ENCODE data around the gene XPO4.

Gene XPO4

DNA sequence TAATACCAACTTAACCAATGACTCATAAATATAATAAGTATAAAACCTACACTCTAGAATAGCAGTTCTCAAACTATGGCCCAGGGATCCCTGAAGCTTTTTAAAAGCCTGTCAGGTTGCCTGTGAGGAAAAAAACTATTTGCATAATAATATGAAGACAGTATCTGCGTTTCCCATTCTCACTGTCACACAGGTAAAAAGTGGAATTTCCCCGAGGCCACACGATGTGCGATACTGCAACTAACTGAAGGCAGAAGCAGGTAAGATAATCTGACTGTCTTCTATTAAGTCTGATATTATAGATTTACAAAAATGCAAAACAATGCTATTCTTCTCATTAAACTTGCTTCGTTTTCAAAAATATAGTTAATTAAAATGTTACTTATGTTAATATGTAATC is 76.2 kb downstream of the XPO4 start:
- no peak for DNase-seq

DNA sequence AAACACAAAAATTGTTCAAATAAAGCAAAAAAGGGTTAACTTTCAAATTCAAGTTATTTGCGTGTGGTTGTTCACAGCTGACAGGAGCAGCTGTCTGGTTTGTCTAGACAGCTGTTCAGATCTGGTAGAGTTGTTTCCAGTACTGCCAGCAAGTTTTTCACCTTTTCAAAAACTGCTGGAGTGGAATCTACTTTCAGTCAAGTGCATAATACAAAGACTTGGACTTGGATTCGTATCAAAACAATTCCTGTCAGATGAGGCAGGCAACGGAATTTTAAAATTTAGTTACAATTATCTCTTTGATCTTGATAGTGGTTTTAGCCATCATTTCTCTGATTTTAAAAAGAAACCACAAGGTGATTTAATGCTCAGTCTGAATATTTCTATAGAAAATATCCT is 77.1 kb downstream of the XPO4 start:
- no peak for DNase-seq

DNA sequence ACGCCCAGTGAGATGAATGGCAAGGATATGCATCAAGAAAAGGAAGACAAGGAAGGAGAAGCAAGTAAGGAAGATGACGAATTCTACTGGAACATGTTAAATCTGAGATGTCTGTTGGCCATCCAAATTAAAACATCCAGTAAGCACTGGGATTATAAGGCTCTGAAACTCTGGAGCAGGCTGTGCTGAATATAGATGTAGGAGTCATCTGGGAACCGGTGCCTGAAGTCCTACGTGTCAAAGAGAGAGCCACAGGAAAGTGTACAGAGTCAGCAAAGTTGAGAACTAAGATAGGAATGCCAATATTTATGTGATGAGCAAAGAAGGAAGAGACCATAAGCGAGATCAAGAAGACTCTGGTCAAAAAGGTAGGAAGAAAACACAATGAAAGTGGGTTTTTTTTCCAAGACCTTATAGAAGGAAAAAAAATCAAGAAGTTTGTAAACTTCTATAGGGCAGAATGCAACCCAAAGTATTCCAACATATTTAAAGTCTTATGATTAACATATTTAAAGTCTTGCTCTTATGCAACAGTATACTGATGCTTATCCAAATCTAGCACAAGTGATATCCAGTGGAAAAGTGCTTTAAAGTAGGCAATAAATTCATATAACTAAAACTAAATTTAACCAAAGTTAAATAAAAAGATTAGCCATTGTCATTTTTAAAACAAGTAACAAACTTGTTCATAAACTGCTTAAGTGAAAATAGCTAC is 77.6 kb downstream of the XPO4 start:
- no peak for DNase-seq

DNA sequence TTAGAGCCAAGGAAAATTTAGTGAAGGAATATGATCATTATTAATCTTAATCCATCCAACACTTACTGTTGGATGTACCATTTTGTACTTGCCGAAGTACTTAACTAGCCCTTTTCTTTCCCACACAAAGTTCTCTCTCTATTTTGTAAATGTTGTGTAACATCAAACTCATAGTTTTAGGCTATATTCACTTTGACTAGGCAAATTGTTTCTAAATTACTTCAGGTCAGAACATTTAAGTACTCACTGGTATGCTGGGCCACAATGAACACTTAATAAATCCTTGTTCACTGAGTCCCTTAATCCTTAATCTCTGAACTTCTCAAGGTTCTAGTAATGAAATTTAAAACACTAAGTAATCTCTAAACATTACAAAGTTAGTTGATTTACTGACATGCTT is 79.5 kb downstream of the XPO4 start:
- DNase-seq = no peak

DNA sequence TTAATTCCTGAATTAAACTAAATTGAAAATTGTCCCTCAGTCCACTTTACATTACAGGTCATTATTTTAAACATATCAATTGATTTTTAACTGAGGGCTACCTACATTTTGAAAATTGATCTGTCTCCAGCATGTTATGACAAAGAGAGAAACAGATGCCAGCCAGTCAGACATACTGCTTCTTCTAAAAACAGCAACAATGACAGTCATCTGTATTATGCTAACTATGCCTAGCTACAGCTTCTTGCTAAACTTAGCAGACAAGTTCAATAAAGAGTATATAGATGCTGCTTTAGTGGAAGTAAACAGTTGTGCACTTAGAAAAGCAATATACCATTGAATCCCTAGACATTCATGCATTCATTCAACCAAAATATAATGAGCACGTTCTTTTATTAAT is 80.1 kb downstream of the XPO4 start:
- DNase-seq = no peak

DNA sequence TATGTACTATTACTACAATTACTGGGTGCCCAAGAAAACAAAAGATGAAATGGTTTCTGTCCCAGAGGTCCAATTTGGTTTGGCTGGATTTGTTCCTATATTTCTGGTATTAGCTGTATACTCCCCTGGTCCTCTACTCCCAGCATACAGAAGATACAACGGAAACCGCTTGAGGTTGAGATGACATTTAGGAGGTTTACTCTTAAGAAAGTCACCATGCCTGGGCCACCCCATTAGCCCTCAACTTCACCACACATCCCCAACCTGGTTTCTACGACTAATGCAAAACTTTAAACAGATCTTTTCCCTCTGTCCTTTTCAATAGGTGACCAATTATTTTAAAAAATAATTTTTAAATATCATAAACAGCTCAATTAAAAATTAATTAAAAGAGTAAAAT is 82.8 kb downstream of the XPO4 start:
- no peak for DNase-seq

DNA sequence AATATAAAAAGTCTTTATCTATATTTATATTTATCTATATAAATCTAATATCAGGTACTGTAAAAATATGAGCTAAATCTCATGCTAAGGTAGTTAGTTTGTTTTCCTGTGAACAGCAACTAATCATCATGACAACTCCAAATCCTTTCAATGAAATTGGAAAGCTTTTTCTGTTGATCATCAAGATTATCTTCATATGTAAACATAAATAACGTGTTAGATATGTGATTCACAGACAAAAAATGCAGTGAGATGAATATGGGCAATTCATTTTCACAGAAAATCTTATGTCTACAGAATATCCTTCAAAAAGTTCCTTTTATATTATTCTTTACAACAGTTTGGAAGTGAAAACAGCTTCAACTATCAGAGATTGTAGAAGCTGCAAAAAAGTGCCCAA is 87.1 kb downstream of the XPO4 start:
- DNase-seq = no peak

DNA sequence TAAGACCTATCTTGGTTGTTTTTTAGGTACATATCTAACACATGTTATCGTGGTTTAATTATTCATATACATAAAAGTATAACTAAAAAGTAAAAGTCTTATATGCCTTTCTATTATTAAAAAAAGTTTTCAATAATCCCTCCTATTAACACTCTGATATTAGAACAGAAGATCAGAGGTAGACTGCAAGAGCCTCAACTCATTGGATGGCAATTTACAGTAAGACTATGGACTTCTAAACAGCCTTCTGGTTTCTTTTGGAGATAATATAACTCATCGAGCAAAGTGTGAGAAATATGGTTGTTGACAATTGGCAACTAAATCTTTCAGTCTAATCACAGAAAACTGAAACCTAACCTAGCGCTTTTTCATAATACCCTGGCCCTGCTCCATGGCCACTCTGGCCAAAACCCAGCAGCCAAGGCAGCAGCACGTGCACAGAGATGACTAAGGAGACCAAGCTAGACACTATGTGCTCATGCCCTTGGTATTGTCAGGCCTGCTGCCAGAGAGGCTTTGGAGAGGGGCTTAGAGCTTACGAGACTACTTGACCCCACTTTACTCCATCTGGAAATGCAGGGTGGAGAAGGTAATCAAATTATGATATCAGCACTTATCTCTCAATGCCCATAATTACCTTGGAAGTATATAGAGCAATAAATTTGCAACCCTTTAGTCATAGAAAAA is 88.2 kb downstream of the XPO4 start:
- no peak for DNase-seq

DNA sequence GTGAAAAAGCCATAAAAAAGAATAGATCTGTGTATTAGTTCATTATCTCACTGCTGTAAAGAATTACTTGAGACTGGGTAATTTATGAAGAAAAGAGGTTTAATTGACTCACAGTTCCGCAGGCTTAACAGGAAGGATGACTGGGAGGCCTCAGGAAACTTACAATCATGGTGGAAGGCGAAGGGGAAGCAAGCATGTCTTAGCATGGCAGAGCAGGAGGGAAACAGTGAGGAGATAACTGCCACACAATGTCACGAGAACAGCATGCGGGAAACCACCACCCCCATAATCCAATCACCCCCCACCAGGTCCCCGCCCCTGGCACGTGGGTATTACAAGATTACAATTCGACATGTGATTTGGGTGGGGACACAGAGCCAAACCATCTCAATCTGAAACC is 89.7 kb downstream of the XPO4 start:
- DNase-seq = no peak

DNA sequence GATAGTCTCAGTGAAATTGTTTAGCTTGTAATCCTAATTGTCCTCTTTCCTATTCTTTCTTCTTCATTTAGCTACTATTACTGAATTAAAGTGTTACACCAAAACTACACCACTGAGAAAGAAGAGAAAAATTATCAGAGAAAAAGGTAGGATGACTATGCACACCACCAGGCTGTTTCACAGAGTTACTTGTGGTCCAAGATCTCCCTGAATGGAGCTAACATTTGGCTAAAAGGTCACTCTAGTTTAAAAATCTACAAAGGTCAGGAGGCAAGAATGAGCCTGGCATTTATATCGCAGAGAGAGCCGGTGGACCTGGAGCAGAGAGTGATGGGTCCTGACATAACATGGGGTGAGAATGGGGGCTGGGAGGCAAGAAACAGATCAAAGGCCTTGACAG is 91.7 kb downstream of the XPO4 start:
- DNase-seq = no peak

DNA sequence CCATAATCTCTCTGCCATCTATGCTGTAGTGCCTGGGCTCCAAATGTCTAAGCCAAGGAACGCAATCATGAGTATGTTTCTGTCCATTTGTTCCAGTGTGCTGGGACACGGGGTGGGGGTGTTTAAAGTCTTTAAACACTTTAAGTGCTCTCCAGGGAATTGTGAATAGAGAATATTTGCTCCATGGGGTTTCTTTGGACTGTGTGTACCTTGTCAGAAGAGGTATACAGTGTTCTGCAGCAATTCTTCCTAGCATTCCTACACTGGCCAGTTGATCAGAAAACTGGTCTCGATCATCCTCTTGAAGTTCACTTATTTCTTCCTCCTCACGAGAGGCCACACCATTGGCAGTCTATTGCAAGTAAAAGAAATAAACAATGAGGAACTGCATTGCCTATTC is 93.7 kb downstream of the XPO4 start:
- DNase-seq = no peak

DNA sequence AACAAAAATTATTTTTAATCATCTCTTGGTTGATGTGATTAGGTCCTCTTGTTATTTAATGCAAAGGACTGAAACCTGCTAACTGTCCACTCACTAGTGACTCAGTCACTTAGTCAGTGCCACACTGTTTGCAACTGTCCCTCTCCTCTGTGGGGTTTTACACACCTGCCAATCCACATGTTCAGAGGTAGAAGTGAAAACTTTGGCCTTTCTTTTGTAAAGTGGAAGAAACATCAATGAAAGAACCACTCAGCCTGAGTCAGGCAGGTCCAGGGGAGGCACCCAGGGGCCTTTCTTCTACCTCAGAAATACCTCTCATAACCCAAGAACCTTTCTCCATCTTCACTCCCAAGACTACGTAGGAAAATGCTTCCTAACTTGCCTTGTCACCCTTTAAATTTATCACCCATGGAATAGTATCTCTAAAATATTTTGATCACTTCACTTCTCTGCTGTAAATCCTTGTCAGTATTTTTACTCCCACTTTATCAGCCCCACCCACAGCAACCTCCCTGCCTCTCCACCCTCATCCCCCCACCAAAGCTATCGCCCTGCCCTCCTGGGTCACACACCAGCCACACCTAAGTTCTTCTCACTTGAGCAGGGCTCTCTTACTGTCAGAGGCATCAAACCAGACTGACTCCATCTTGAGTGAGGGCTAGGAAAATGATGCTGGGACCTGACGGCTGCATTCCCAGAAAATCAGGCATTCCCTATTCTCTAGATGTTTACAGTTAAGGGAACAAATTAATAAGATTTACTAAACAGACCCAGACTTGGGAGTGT is 99.2 kb downstream of the XPO4 start:
- no peak for DNase-seq

DNA sequence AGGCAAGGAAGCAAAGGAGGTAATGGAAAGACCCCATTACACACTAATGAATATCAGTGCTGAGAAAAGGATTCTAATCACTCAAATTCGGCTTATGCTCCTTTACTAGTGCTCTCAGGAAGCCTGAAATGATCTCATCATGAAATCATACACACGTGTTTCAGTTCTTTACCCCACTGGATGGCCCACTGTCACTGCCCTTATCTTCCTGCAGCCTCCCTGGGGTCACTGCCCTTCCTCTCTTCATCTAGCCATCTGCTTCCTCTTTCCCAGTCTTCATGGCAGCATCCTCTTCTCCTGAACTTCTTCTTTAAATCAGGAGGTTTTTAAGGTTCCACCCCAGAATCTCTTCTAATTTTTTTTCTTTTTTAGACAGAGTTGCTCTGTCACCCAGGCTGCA is 100.8 kb downstream of the XPO4 start:
- no peak for DNase-seq

DNA sequence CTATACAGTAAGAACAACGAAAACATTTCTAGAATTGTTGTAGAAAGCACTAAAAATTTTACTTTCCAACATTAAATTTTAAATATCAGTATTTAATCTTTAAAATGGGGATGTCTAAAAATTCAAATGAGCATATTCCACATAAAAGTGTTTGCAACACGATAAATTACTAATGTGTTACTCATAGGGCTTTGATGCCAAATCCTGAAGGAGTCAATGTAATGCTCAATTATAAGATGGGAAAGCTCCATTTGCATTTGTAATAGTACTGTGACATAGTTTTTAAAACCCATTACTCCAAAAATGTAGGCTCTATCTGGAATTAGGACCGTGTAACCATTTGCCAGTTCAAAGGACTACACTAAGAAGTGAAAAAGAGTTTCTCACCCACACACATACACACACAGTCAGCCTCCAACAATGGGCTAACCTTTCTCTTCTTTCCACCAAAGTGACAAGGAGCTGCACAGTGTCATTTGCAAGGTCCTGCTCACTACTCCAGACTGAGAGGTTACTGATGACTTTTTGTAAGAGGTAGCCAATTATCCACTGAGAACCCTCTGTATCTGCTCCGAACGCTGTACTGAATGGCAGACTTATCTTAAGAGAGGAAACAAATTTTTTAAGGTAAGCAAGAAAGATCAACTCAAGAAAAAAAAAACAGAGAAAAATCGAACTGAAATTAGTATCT is 102.7 kb downstream of the XPO4 start:
- no peak for DNase-seq

DNA sequence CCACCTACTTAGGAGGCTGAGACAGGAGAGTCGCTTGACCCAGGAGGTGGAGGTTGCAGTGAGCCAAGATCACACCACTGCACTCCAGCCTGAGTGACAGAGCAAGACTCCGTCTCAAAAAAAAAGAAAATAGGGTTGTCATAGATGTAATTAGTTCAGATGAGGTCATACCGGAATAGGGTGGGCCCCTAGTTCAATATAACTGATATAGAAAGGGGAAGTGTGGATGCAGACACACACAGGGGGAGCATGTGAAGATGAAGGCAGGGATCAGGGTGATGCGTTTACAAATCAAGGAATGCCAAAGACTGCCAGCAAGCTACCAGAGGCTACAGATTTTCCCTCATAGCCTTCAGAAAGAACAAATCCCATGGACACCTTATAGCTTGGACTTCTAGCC is 104.5 kb downstream of the XPO4 start:
- DNase-seq = no peak

DNA sequence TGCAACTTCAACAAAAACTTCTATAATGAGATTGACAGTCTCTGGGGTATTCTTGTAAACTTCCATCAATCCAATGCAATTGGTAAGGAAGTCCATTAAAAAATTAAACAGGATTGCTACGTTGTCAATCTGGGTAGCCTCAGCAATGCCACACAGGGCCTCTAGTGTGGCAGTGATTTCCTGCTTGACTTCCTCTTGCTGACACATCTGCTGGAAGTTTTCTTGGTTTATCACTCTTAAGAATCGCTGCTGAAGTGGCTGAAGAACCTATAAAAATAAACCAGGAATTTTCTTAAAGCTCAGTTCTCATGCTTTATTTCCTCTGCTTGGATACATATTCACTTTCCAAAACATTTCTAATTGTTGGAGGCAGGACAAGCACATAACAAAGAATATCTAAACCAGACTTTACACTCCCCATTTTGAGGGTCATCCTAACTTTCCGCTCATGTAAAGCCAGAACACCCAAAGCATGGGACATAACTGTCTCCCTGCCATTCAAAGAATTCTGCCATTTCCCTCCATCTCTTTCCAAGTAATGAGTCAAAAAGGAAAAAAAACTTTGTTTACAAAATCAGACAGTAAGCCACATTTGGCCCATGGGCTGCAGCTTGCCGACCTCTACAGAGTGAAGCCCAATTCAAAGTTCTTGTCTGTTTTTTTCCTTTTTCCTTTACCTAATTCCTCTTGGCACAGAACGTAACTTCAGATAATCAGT is 105.6 kb downstream of the XPO4 start:
- no peak for DNase-seq

DNA sequence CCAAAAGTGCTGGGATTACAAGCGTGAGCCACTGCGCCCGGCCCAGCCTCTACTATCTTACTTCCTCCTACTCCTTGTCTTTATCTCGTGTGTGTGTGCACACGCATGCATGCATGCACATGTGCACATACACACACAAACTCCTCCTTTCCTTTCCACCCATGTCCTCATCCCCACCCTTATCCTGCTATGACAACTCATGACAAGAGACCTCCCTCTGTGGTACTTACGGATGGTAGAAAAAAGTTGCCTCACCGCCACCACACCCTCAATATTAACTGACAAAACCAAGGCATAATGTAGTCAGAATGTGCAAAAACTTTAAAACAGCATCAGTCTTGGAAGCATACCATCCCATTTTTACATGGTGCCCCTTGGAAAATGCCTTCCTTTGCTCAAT is 112.9 kb downstream of the XPO4 start:
- no peak for DNase-seq

DNA sequence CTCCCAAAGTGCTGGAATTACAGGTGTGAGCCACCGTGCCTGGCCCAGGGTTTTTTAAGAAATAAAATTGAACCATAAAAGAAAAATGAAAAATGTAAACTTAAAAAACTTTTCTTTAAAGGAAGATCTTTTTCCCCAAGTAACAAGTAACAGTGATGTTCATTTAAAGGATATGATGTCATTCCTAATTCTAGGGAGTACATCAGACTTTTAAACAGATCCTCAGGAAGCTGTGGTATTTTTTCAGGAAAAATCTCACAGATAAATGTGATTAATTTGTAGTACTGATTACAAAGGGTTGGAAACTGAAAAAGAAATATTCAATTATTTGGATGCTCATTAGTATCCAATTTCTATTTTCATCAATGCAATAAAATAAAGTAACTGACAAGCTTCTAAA is 114.2 kb downstream of the XPO4 start:
- no peak for DNase-seq

DNA sequence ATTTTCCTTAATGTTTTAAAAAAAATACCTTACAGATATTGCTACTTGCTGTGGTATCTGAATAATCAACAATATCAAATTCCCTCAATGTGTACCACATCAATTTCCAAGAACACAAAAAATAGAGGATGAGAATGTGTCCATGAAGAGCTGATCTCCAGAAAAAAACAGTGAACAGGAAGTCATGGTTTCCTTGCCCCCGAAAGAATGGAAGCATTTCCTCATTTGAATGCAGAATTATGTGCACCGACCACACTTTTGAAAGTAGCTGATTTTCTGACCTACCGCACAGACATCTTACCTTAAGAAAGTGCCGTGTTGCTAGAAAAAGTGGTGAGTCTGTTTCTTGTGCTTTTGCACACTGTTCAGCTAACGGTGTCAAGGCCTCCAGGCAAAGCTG is 115.4 kb downstream of the XPO4 start:
- no peak for DNase-seq

DNA sequence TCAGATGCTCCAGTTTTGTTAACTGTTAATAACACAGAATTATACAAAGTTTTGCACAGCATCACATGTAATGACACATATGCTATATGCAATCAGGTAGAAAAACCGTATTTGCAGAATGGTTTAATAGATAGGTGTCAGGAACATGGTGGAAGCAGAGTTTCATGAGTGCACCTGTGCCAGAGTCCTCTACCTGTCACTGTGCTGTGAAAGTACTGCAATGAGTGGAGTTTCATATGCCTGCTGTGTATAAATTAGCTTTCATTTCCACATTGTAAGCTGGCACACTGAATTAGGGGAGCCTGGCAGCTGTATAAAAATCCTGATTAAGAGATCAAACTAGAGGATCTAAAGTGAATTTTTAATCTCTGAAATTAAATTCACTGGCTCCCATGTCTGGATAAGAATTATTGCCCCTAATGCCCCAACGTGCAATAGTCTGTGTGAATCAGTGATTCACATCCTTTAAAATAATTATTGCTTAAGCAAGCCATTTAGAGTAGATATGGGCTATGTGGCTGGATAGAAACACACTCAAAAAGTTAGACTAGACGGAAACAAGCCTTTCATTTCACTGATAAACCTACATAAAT is 120.3 kb downstream of the XPO4 start:
- DNase-seq = no peak

DNA sequence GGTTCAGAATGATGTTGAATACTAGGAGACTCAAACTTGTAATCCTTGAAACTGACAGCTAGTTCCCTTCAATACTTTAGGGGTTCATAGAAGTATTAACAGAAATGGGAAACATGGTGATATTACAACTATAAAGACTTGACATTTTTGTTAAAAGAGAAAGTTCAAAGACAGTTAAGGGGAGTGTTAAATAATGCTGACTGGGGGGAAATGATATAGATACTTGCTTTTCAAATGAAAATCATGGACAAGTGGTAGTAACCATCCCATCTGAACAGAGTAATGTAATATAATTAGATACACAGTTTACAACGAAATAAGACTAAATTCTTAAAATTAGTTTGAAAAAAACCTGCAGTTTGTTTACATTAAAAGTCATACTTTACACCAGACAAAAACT is 122.2 kb downstream of the XPO4 start:
- no peak for DNase-seq

DNA sequence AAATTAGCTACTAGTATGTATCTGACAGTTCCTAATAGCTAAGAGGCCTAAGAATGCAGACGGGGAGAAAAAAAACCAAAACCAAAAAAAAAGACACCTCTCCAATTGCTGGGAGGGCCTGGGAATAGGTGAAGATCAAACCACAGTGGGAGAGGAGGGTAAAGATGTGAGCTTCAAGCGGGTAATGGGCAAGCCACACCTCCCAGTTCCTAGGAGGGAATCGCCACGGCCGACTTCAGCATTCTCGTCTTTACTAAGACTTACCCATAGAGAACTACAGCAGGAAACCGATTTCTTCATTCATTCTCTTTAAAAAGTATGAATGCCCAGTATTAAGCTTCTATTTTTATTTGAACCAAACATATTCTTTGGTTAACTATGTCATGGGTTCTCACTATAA is 123.1 kb downstream of the XPO4 start:
- no peak for DNase-seq

DNA sequence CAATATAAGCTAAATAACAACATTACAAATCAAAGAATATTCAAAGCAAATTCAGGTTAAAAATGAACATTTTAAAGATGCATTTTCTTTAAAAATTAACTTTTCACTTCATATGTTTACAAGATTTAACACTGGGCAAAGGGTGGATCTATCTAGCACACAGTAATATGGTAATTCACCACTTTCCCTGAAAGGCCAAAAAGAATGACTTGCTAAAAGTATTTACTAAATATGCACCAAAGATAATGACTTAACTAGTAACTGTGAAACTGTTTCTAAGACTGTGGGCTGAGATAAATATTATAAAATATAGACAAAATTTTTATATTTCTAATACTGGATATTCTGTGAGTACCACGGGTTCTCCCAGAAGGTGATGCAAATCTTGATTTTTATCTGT is 124.2 kb downstream of the XPO4 start:
- no peak for DNase-seq
